A673 (cell line): ENCODE data around the gene TNS4. TPM values are rescaled to one million over a fixed set of nuclear protein-coding genes. Genes with fewer than 3 reads are reported as not detected.

Source experiments
- BruUV-seq: library from RNA; stranded (reverse); fragments of 400-500 nt; replicated peaks from 2 replicates; lab custom pipeline; 2021; lab: Mats Ljungman, UMichigan
- CTCF ChIA-PET: fragments of 300-600 bp; sonication (Branson Sonifier 250); formaldehyde crosslinking; loops from one replicate; lab custom pipeline; 2022; ENCODE audit warnings: antibody characterized with exemption; lab: Charles Lee
- POLR2A ChIA-PET: fragments of 300-600 bp; sonication (Branson Sonifier 250); formaldehyde crosslinking; loops from one replicate; lab custom pipeline; 2022; ENCODE audit warnings: antibody characterized with exemption; ENCODE audit not compliant: low non-redundant PET; lab: Charles Lee
- DNase-seq: peaks from one replicate; pipeline ENCODE4 v3.0.0-alpha.2; 2015; ENCODE audit warnings: low spot score
- H3K27ac ChIP-seq: fragments of 200-600 bp; sonication (generic); 2 replicates; pipeline ENCODE4 v1.5.1; 2016; ENCODE audit warnings: mixed run types, low read depth, mild to moderate bottlenecking, mixed read lengths, antibody characterized with exemption, low read length; ENCODE audit not compliant: poor library complexity, severe bottlenecking
- H3K27me3 ChIP-seq: fragments of 200-600 bp; sonication (generic); replicated peaks from 2 replicates; pipeline ENCODE4 v1.6.1; 2017; ENCODE audit warnings: mixed run types, low read depth, mild to moderate bottlenecking, mixed read lengths, antibody characterized with exemption, low read length; ENCODE audit not compliant: insufficient read depth, poor library complexity
- H3K36me3 ChIP-seq: fragments of 200-600 bp; sonication (generic); 2 replicates; pipeline ENCODE4 v1.6.1; 2016; ENCODE audit warnings: mixed run types, mild to moderate bottlenecking, mixed read lengths, antibody characterized with exemption, low read length; ENCODE audit not compliant: insufficient read depth, poor library complexity, severe bottlenecking
- H3K4me1 ChIP-seq: fragments of 200-600 bp; sonication (generic); 2 replicates; pipeline ENCODE4 v1.6.1; 2017; ENCODE audit warnings: mixed run types, mild to moderate bottlenecking, mixed read lengths, antibody characterized with exemption, low read length; ENCODE audit not compliant: insufficient read depth, poor library complexity, severe bottlenecking
- H3K4me3 ChIP-seq: fragments of 200-600 bp; sonication (generic); 2 replicates; pipeline ENCODE4 v1.5.1; 2016; ENCODE audit warnings: low read depth, mixed run types, mild to moderate bottlenecking, mixed read lengths, low read length; ENCODE audit not compliant: poor library complexity, severe bottlenecking
- H3K9me3 ChIP-seq: fragments of 200-600 bp; sonication (generic); 2 replicates; pipeline ENCODE4 v1.6.1; 2016; ENCODE audit warnings: mixed run types, low read depth, mild to moderate bottlenecking, mixed read lengths, antibody characterized with exemption, low read length; ENCODE audit not compliant: poor library complexity, severe bottlenecking
- CTCF ChIP-seq: fragments of 300-800, 200-600 bp; sonication (generic); conservative IDR thresholded peaks from 2 replicates; pipeline ENCODE4 v1.5.1; 2017; ENCODE audit warnings: low read depth, mild to moderate bottlenecking, antibody characterized with exemption, low read length, moderate library complexity, mixed read lengths
- EZH2 ChIP-seq: fragments of 200-600 bp; sonication (generic); IDR thresholded peaks from 2 replicates; pipeline ENCODE4 v1.6.1; 2017; ENCODE audit warnings: borderline replicate concordance, low read depth, mild to moderate bottlenecking, mixed read lengths, antibody characterized with exemption, low read length; ENCODE audit not compliant: poor library complexity, severe bottlenecking
- intact Hi-C: fragments of 100-400 bp; cut with micrococcal nuclease; formaldehyde crosslinking; loops from one replicate; pipeline ENCODE4 v1.10.0; 2022; ENCODE audit not compliant: unreplicated experiment
- total RNA-seq: library from RNA; stranded (reverse); gene quantifications from 2 replicates; pipeline ENCODE4 v1.2.3, GENCODE V29; 2021

Gene TNS4
- total RNA-seq, 1 experiment from 2014 or later = not detected

- Histone ChIP-seq H3K27me3 (no peaks in the 10 kb centered on the region), H3K4me1 (no peaks in the 10 kb centered on the region), H3K36me3 (no peaks in the 10 kb centered on the region), H3K27ac (no peak overlapping the region), H3K4me3 (no peak overlapping the region), H3K9me3 (no peaks in the 10 kb centered on the region)
- no peak for DNase-seq
- POLR2A ChIA-PET = no interaction called here
- CTCF ChIA-PET = no interaction called here
- BruUV-seq = no TSS peak
- TF ChIP-seq EZH2 (no peak), CTCF (no peak)
- intact Hi-C loops = no loop called here
Measured at GRCh38 chr17:40511667-40512220, 10.3 kb upstream of the TNS4 start.

GRCh38 chr17:40511136-40511535 is 9.7 kb upstream of the TNS4 start:
- DNase-seq = no peak
- no TSS peak for BruUV-seq
- TF ChIP-seq CTCF (no peak), EZH2 (no peak)
- POLR2A ChIA-PET = no interaction called here
- Histone ChIP-seq H3K4me3 (no peak overlapping the region), H3K4me1 (no peaks in the 10 kb centered on the region), H3K27me3 (no peaks in the 10 kb centered on the region), H3K27ac (no peak overlapping the region), H3K9me3 (no peaks in the 10 kb centered on the region), H3K36me3 (no peaks in the 10 kb centered on the region)
- intact Hi-C loops = no loop called here
- CTCF ChIA-PET = no interaction called here

- CTCF ChIA-PET = no interaction called here
Measured at GRCh38 chr17:40510328-40510648, 8.9 kb upstream of the TNS4 start.

More at GRCh38 chr17:40510328-40510648, 8.9 kb upstream of the TNS4 start:
- no peak overlapping the region for H3K27ac ChIP-seq
- no peaks in the 10 kb centered on the region for H3K27me3 ChIP-seq
- POLR2A ChIA-PET = no interaction called here
- H3K9me3 ChIP-seq = no peaks in the 10 kb centered on the region
- no peaks in the 10 kb centered on the region for H3K36me3 ChIP-seq
- intact Hi-C loops = no loop called here
- BruUV-seq = no TSS peak
- no peaks in the 10 kb centered on the region for H3K4me1 ChIP-seq
- no peak overlapping the region for H3K4me3 ChIP-seq
- DNase-seq = no peak
- TF ChIP-seq EZH2 = no peak
- TF ChIP-seq CTCF = no peak
